Bronchial epithelial cell (primary cell): ENCODE data around the gene NANOS3. TPM values are rescaled to one million over a fixed set of nuclear protein-coding genes. Genes with fewer than 3 reads are reported as not detected.

Experiments
- DNase-seq: peaks from one replicate; pipeline ENCODE4 v3.0.0-alpha.2; 2010; ENCODE audit warnings: low read depth
- FAIRE-seq: peaks from 2 replicates; lab custom pipeline; 2011; peaks lifted over from hg19 to GRCh38; lab: Jason Lieb, UNC
- H3K27me3 ChIP-seq: 2 replicates; pipeline ENCODE4 v1.5.1; 2011; ENCODE audit warnings: low read length; ENCODE audit not compliant: control insufficient read depth, insufficient read depth
- H3K36me3 ChIP-seq: 2 replicates; pipeline ENCODE4 v1.5.1; 2011; ENCODE audit warnings: low read length; ENCODE audit not compliant: control insufficient read depth, insufficient read depth
- H3K4me3 ChIP-seq: 2 replicates; pipeline ENCODE4 v1.5.1; 2011; ENCODE audit warnings: mild to moderate bottlenecking, low read depth, low read length, control low read depth
- total RNA-seq: library from RNA; depleted of rRNA; stranded (reverse); fragments of >200 nt; gene quantifications from 2 replicates; pipeline ENCODE4 v1.2.1, GENCODE V29; 2014
- TF ChIP-seq, protein P1 (sequence below): IDR thresholded peaks from 2 replicates; pipeline ENCODE4 v1.5.1; 2011; ENCODE audit warnings: mild to moderate bottlenecking, moderate library complexity, low read length, control low read depth, inconsistent platforms; ENCODE audit not compliant: insufficient read depth, severe bottlenecking

Gene NANOS3
- total RNA-seq, 1 donor from 2014 or later = 0.53 TPM

GRCh38 chr19:13905634-13906520 is 28.9 kb downstream of the NANOS3 start, which contains the start of the genes BRME1 and CC2D1A:
Gene BRME1, minus strand, starts transcription at chr19:13906117. Its CDS starts 1,225 bp downstream, at chr19:13904892.
Gene CC2D1A, plus strand, starts transcription at chr19:13906201. Its CDS starts 241 bp downstream, at chr19:13906442.
- Histone ChIP-seq H3K36me3 (peaks cover 2% of the 10 kb centered on the region), H3K27me3 (no peaks in the 10 kb centered on the region), H3K4me3 (peak within 1 kb of the TSS; percentile 76)
- DNase-seq (peak; percentile 77), FAIRE-seq (no peak)
- TF ChIP-seq, protein P1, sequence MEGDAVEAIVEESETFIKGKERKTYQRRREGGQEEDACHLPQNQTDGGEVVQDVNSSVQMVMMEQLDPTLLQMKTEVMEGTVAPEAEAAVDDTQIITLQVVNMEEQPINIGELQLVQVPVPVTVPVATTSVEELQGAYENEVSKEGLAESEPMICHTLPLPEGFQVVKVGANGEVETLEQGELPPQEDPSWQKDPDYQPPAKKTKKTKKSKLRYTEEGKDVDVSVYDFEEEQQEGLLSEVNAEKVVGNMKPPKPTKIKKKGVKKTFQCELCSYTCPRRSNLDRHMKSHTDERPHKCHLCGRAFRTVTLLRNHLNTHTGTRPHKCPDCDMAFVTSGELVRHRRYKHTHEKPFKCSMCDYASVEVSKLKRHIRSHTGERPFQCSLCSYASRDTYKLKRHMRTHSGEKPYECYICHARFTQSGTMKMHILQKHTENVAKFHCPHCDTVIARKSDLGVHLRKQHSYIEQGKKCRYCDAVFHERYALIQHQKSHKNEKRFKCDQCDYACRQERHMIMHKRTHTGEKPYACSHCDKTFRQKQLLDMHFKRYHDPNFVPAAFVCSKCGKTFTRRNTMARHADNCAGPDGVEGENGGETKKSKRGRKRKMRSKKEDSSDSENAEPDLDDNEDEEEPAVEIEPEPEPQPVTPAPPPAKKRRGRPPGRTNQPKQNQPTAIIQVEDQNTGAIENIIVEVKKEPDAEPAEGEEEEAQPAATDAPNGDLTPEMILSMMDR = no peak

DNA sequence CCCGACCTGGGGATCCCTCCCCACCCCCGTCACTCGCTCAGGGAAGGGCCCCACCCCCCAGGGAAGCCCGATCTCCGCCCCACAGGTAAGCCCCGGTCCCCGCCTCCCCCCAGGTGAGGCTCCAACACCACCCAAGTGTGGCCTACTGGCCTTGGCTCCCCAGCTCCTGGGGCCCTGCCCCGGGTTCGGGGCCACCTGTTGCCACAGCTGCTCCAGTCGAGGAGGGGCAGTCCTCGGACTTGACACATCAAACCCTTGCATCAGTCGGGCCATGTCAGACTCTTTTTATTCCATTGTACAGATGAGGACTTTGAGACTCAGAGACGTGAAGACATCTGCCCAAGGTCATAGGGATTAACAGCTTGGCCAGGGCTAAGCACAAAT is 29.6 kb downstream of the NANOS3 start:
- no peak for DNase-seq
- FAIRE-seq = no peak
- H3K27me3 ChIP-seq = no peaks in the 10 kb centered on the region
- peaks cover 2% of the 10 kb centered on the region for H3K36me3 ChIP-seq
- TF ChIP-seq, protein P1 = no peak
- H3K4me3 ChIP-seq = peak overlapping the region; percentile 76

GRCh38 chr19:13906910-13907309 is 30.0 kb downstream of the NANOS3 start:
- FAIRE-seq = no peak
- H3K4me3 ChIP-seq = peak overlapping the region; percentile 76
- no peaks in the 10 kb centered on the region for H3K27me3 ChIP-seq
- DNase-seq = no peak
- peaks cover 2% of the 10 kb centered on the region for H3K36me3 ChIP-seq
- TF ChIP-seq, protein P1 = no peak

- peaks cover 10% of the 10 kb centered on the region for H3K36me3 ChIP-seq
- H3K4me3 ChIP-seq = no peak overlapping the region
- H3K27me3 ChIP-seq = no peaks in the 10 kb centered on the region
- TF ChIP-seq, protein P1 = no peak
- DNase-seq (no peak), FAIRE-seq (no peak)
Measured at GRCh38 chr19:13908674-13909073, 31.7 kb downstream of the NANOS3 start.

DNA sequence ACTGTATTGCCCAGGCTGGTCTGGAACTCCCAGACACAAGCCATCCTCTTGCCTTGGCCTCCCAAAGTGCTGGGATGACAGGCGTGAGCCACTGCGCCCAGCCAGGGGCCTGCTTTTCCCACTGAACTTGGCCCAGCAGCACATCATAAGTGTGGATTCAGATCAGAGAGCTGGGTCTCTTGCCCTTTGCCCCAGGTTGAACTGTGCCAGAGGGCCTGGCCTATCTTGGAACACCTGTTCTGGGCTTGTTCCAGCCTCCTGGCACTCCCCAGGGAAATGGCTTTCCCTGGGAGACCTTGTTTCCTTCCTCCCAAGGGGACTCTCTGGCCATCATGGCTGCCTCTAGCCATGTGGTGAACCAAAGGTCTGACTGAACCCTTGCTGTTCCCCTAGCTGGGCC is 32.5 kb downstream of the NANOS3 start:
- TF ChIP-seq, protein P1 = no peak
- DNase-seq (no peak), FAIRE-seq (no peak)
- H3K4me3 ChIP-seq = no peak overlapping the region
- peaks cover 10% of the 10 kb centered on the region for H3K36me3 ChIP-seq
- no peaks in the 10 kb centered on the region for H3K27me3 ChIP-seq
